ENCODE results near the gene ERF.

ERF gene

GRCh38 chr19:42250666-42251531 lies 4.0 kb downstream of the ERF start:
- no peak; the same call in 1 of the 2 replicates for TF ChIP-seq POLR2AphosphoS5 (IDR thresholded peaks at IDR 0.05; ENCODE audit: low read depth, low read length)
- TF ChIP-seq, protein P1, sequence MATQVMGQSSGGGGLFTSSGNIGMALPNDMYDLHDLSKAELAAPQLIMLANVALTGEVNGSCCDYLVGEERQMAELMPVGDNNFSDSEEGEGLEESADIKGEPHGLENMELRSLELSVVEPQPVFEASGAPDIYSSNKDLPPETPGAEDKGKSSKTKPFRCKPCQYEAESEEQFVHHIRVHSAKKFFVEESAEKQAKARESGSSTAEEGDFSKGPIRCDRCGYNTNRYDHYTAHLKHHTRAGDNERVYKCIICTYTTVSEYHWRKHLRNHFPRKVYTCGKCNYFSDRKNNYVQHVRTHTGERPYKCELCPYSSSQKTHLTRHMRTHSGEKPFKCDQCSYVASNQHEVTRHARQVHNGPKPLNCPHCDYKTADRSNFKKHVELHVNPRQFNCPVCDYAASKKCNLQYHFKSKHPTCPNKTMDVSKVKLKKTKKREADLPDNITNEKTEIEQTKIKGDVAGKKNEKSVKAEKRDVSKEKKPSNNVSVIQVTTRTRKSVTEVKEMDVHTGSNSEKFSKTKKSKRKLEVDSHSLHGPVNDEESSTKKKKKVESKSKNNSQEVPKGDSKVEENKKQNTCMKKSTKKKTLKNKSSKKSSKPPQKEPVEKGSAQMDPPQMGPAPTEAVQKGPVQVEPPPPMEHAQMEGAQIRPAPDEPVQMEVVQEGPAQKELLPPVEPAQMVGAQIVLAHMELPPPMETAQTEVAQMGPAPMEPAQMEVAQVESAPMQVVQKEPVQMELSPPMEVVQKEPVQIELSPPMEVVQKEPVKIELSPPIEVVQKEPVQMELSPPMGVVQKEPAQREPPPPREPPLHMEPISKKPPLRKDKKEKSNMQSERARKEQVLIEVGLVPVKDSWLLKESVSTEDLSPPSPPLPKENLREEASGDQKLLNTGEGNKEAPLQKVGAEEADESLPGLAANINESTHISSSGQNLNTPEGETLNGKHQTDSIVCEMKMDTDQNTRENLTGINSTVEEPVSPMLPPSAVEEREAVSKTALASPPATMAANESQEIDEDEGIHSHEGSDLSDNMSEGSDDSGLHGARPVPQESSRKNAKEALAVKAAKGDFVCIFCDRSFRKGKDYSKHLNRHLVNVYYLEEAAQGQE (IDR thresholded peaks at IDR 0.05; ENCODE audit: insufficient read depth in 1 of 2, low read depth in 2 of 2, low read length in 2 of 2), result 0 out of 4 replicates have a peak, but pooled peaks of 1 of the 2 experiments have one; percentile 24
- TF ChIP-seq SIN3A (IDR thresholded peaks at IDR 0.05; ENCODE audit: borderline replicate concordance, insufficient read depth, low read length), result 0 out of 2 replicates have a peak, but pooled peaks have one; percentile 56

- TF ChIP-seq POLR2AphosphoS5 (IDR thresholded peaks at IDR 0.05; ENCODE audit: low read depth, low read length) (no peak), TAF1 (IDR thresholded peaks at IDR 0.05; ENCODE audit: borderline replicate concordance, insufficient read depth, low read length) (no peak), SIN3A (IDR thresholded peaks at IDR 0.05; ENCODE audit: borderline replicate concordance, insufficient read depth, low read length) (no peak)
- TF ChIP-seq, protein P1 (IDR thresholded peaks at IDR 0.05; ENCODE audit: insufficient read depth in 1 of 2, low read depth in 2 of 2, low read length in 2 of 2), result no peak
Measured at GRCh38 chr19:42250183-42250665, 4.7 kb downstream of the ERF start.

DNA sequence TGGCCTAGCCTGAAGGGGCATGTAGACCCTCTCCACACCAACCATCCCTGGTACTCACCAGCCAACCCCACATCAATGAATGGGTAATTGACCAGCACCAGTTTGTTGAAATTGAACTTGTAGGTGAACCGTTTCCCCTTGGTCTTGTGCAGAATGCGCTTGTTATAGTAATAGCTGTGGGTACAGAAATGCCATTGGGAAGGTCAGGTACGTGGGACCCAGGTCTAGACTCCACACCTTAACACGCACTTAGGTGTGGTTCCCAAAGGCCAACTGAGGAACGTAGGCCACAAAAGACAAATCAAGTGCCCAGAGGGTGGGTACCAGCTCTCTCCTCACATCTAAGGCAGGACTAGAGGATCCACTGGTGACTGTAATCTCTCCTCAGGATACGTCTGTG lies 5.2 kb downstream of the ERF start:
- no peak for TF ChIP-seq TAF1 (IDR thresholded peaks at IDR 0.05; ENCODE audit: borderline replicate concordance, insufficient read depth, low read length)
- TF ChIP-seq SIN3A (IDR thresholded peaks at IDR 0.05; ENCODE audit: borderline replicate concordance, insufficient read depth, low read length), result no peak
- TF ChIP-seq POLR2AphosphoS5 (IDR thresholded peaks at IDR 0.05; ENCODE audit: low read depth, low read length), result no peak
- TF ChIP-seq FOXP2 (optimal IDR thresholded peaks at IDR 0.05; ENCODE audit: borderline replicate concordance, extremely low read depth, extremely low read length, insufficient read depth), result no peak

GRCh38 chr19:42249149-42249750 lies 5.7 kb downstream of the ERF start:
- TF ChIP-seq POLR2AphosphoS5 (IDR thresholded peaks at IDR 0.05; ENCODE audit: low read depth, low read length), result no peak; the same call in 1 of the 2 replicates
- TF ChIP-seq FOXP2 (optimal IDR thresholded peaks at IDR 0.05; ENCODE audit: borderline replicate concordance, extremely low read depth, extremely low read length, insufficient read depth), result no peak
- no peak for TF ChIP-seq SIN3A (IDR thresholded peaks at IDR 0.05; ENCODE audit: borderline replicate concordance, insufficient read depth, low read length)
- TF ChIP-seq TAF1 (IDR thresholded peaks at IDR 0.05; ENCODE audit: borderline replicate concordance, insufficient read depth, low read length), result no peak
- TF ChIP-seq, protein P1 (IDR thresholded peaks at IDR 0.05; ENCODE audit: insufficient read depth in 1 of 2, low read depth in 2 of 2, low read length in 2 of 2), result no peak

DNA sequence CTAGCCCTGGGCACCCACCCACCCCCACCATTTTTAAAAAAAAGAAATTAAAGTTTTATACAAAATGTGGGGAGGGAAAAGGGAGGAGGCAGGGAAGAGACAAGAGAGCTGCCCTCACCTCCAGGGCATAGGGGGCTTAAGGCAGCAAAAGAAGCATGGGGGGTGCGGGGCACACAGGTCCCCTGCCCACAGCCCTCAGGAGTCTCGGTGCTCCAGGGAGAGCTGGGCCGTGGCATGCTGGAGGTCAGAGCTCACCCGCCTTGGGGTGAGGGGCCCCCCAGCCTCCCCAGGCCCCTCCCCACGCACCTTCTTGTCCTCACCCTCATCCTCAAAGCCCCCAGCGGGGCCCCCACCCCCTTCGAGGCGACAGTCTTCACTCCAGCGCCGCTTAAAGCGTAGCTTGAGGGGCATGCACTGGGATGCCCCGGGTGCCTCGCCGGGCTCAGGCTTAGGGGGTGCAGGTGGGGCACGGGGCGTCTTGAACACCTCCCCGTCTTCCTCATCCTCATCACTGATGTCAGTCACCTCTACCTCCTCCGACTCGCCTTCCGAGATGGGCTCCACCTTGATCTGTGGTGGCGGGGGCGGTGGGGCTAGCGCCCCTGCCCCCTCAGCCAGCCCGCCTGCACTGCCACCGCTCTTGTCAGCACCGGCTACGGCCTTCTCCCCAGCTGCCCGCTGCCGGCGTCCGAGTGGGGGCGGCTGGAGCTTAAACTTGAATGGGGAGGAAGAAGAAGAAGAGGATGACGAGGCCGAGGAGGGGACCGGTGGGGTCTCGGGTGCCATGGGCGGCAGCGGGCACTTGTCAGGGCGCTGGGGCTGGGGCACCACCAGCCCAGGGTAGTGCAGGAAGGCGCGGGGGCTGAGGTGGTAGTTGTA lies 6.4 kb downstream of the ERF start:
- TF ChIP-seq TAF1 (IDR thresholded peaks at IDR 0.05; ENCODE audit: borderline replicate concordance, insufficient read depth, low read length) (no peak), POLR2AphosphoS5 (IDR thresholded peaks at IDR 0.05; ENCODE audit: low read depth, low read length) (peak; percentile 21)
- TF ChIP-seq, protein P1 (IDR thresholded peaks at IDR 0.05; ENCODE audit: insufficient read depth in 1 of 2, low read depth in 2 of 2, low read length in 2 of 2), result no peak

Data from PFSK-1 (cell line).